CD4-positive, alpha-beta T cell treated with Interleukin-17A for 4 hours (primary cell): ENCODE measurements around the gene IFIT2.
A peak's percentile ranks its signal among the peaks of the same experiment; 100 is the strongest.
"Not testable (repeated sequence)": the region's sequence is repeated elsewhere in the genome, so short reads cannot be mapped to it uniquely, and the experiment has no call there.

ENCODE experiments used
- DNase-seq: peaks from one replicate; pipeline ENCODE4 v3.0.0-alpha.2; 2020; ENCODE audit warnings: mixed read lengths

Gene IFIT2

DNA sequence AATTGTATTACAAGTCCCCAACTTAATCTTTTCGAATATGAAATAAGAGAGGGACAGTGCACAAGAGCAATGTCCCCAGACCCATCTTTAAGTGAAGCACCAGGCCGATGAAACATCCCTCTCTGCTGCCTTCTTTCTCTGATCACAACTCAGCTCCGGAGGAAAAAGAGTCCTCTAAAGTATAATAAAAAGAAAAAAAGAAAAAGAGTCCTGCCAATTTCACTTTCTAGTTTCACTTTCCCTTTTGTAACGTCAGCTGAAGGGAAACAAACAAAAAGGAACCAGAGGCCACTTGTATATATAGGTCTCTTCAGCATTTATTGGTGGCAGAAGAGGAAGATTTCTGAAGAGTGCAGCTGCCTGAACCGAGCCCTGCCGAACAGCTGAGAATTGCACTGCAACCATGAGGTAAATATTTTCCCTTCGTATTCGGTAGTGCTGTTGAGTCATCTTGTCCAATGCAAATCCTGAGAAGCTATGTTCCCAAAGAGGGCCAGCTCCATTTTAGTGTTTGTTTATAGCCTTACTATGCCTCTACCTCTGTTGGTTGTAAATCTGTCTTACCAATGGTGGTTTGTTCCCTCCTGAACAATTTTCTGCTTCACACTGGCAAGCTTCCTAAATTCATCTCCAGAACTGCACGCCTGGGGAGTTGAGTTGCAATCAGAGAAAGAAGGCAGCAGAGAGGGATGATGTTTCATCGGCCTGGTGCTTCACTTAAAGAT is at the start of gene IFIT2:
Gene IFIT2 (plus strand): TSS at position 326 of the 725 bp plus-strand sequence. CDS start 78 bp downstream, at position 404.
- peak; percentile 49 for DNase-seq

- no peak for DNase-seq
These were observed 49.6 kb upstream of the IFIT2 start for GRCh38 chr10:89252225-89252585.

GRCh38 chr10:89255091-89255579 is 46.7 kb upstream of the IFIT2 start:
- DNase-seq, result not testable (repeated sequence)

GRCh38 chr10:89255793-89256192 is 46.1 kb upstream of the IFIT2 start:
- DNase-seq, result no peak

DNA sequence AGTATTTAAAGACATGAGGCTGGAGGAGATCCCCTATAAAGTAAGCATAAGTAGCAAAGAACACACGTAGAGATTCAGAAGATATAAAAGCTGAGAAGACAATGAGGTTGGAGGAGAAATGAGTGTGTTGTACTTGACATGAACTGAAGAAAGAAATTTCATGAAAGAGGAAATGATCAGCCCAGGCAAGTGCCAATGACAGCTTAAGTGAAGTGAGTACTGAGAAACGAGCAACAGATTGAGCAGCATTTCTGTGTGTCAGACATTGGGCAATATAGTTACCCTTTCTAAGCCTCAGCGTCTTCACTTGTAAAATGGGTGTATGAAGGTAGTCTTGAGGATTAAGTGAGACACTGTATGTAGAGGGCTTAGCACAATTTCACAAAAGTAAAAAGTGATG is 45.5 kb upstream of the IFIT2 start:
- DNase-seq, result no peak

GRCh38 chr10:89256962-89257361 is 44.9 kb upstream of the IFIT2 start:
- no peak for DNase-seq

- no peak for DNase-seq
These were observed 44.3 kb upstream of the IFIT2 start for GRCh38 chr10:89257581-89257980.

DNA sequence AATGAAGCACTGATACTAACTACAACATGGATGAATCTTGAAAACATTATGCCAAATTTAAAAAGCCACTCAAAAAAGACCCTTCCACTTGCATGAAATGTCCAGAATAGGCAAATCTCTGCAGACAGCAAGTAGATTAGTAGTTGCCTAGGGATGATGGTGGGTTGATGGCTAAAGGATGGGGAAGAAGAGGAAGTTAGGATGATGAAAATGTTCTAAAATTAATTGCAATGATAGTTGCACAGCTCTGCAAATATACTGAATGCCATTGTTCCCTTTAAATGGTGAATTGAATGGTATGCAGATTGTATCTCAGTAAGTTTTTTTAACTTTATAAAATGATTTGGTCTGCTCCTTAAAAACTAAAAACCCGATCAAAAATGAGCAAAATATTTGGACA is 43.0 kb upstream of the IFIT2 start:
- DNase-seq, result no peak

DNA sequence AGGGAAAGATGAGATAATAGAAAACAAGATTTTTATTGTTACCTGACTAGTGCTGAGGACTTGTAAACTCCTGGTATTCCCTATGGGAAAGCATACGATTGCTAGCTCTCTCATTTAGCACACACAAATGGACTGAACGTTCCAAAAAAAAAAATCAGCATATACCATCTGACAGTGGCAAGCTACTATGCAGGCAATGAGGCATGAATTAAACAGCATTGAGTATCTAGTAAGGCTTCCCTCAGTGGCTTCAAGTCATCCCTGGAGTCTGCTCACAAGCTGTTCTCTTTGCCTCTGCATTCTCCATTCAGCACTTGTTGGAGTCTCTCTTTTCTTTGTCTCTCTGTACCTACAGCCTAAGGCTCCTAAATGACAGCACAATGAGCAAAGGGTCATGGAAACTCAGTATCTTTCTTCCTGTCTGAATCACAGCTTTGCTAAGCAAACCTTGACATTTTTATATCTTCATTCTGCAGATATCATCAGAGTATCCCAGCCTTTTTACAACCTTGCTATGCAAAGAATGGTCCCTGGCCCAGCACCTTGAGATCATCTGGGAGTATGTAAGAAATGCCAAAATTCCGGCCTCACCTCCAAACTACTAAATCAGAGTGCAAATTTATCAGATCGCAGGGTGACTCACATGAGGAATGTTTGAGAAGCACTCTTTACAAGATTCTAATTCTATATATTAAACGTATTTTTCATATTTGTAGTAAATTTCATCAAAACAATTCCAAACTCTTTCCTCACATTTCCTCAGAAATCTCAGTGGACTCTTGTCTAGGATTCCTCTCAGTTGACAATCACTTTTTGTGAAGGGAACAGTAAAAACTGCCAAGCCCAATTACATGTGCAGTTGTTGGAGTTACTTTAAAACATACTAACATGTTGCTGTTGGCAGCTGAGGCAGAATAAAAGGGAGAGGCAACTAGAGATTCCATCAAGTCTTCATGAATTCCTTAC is 39.5 kb upstream of the IFIT2 start:
- DNase-seq, result no peak

DNA sequence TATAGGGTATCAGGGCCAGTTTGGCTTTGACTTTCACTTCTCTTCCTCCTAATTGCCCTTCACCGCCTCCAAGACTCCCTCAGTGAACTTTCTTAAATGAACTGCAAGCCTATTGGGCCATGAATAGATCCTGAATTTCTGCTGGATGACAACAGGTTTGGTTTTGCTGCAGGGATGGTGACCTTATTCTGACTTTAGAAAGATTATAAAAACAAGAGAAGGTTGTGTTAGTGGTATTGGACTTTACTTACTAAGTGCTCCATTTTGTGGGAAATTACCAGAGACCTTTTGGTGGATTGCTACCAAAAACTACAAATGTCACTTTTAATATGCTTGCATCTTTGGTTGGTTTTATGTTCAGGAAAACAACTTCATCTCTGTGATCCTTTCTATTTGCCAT is 38.8 kb upstream of the IFIT2 start:
- DNase-seq, result no peak

DNA sequence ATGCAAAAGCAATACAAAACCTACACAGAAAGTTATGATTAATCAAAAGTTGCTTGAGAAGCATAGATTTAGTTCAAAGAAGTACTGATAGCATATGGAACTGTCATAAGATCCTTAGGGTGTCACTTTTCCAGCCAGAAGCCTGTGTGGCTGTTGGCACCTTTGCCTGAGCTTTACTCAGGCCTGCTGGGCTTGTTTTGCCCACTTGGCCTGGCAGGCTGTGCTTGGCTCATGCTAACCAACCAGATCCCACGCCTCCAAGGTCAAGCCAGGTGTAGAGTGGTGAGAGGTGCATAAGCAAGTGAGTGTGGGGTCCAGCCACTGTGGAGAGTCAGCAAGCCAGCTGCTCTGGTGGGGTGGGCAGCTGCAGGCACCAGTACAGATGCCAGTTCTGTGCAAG is 38.3 kb upstream of the IFIT2 start:
- no peak for DNase-seq

GRCh38 chr10:89266721-89267453 is 35.0 kb upstream of the IFIT2 start:
- no peak for DNase-seq

DNA sequence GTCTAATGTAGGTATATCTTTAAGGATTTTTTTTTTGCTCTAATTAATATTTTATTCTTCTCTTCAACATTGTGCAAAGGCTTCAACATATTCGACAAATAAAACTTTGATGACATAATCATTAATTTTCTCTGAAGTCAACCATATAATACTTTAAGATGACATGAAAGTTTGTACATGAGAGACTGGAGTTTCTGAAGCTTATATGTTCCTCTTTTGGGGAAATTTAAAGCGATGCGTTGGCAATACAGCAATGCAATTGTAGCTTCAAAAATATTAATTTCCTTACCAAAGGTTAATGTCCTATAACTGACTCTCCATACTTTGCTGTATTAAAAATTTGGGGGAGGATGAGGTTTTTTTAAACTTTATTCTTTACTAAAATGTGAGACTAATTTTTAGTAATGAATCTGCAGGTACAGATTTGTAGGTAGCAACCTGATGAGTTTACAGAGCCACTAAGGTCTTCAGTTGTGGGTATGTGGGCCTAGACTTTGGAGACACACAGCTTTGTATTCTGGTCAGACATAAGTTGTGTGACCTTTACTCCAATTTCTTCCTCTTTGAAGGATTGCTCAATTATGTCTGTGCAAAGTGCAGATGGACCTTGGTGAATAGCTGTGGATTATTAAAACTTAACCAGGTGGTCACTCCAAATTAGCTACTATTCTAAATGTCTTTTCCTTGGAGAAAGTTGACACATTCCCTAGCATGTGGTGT is 32.3 kb upstream of the IFIT2 start:
- DNase-seq, result no peak

DNA sequence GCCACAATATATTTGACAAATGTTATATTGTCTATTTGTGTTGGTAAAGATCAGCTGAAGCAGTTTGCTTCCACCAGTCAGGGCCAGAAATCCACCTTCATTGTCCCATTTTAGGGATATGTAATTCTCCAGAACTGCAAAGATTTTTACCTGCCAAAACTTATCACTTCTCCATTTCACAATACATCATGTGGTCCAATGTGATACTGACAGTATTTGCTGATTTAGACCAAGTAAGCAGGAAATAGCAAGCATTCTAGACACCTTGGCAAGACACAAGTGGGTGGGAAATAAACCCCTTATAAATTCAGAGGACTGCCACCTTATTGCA is 31.7 kb upstream of the IFIT2 start:
- no peak for DNase-seq

DNA sequence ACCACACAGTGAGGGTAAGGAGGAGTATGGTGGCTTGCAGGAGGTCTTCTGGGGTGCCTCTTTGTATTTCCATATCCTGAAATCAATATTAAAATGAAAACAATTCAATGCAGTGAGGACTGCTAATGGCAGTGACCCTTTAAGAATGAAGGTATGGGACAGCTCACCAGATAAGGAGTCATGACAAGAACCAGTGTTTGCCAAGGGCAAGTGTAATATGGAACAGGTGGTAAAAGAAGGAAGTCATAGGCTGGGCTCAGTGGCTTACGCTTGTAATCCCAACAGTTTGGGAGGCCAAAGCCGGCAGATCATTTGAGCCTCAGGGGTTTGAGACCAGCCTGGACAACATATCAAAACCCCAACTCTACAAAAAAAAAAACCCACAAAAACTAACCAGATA is 30.3 kb upstream of the IFIT2 start:
- DNase-seq, result no peak

GRCh38 chr10:89273680-89274079 is 28.2 kb upstream of the IFIT2 start:
- DNase-seq, result no peak

DNA sequence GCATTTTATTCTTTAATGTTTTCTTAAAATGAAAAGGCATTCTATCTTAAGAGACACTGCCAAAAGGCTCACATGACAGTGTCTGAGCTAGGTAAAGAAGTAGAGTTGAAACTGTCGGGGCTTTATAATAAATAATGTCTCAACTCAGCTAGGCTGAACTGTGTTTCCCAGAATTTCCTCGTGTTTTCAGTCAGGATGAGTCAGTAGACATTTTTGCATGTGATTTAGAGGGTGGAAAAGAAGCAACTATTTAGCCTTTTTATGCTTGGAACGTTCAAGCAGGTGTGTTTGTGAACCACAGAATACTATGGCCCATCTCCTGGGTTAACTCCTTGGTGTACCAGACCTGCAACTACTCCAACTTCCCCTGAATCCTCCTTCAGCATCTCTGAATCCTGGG is 26.9 kb upstream of the IFIT2 start:
- DNase-seq, result no peak

DNA sequence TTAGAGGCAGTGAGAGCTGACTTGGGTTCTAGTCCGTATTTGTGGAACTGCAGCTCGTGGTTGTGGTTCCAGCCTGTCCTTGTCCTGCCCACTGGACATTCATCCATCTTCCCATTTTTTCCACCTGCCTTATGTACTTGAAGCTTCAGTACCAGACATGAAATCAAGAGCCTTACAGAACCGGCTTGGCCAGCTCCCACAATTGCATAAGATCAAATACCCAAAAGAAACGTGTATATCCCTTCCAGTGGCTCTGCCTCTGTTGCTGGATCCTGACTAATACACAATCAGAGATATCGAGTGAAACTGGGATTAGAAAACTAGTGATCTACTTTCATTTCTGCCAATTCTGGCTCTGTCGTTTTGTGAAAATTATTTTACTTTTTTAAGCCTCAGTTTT is 26.5 kb upstream of the IFIT2 start:
- DNase-seq, result no peak

GRCh38 chr10:89278034-89278535 is 23.8 kb upstream of the IFIT2 start:
- no peak for DNase-seq

DNA sequence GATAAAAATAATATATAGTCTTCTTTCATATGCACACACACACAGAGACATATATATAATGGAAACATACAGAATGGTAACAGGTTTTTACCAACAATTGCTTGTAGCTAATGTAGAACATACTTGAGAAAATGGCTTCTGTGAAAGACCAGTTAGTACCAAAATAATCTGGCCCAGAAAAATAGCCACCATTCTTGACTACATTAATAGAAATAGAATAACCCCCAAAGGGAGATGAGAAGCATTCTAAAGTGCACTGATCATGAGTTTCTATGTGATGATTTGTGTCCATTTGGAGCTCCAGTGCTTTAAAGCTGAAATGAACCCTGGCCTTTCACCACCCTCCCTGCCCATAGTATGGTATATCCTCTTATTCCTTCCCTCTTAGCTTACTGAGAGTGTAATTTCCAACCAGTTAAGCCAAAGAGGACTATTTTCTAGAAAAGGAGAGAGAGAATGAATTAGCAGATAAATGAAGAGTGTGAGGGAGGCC is 22.9 kb upstream of the IFIT2 start:
- DNase-seq, result no peak

GRCh38 chr10:89279421-89279869 is 22.4 kb upstream of the IFIT2 start:
- DNase-seq, result no peak

DNA sequence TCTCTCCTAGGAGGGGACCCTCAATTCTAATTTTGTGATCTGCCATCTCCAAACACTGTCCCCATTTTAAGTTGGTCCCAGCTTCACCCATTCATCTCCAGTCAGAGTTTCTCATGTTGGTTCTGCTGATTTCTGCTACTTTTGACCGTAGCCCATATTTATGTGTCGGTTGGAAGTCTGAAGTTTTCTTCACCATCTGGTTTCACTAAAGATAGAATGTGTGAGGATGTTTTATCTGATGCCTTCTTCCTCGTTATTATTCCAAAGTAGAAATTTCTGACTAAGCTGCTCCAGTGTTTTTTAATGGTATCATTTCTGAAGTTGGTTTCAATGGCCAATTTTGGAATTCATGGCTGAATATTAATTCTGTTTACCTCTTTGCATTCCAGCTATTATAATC is 21.3 kb upstream of the IFIT2 start:
- no peak for DNase-seq
